GM12878 (cell line): Measurements from ENCODE around the gene ZFTA. TPM values are rescaled to one million over a fixed set of nuclear protein-coding genes. Genes with fewer than 3 reads are reported as not detected.

Source experiments
- ATAC-seq: fragments of 200-7000 bp; cut with Tn5 transposase; 3 replicates; pipeline ENCODE4 v1.9.1; 2020; ENCODE audit warnings: mild to moderate bottlenecking, moderate library complexity
- BruUV-seq: library from RNA; stranded (reverse); fragments of 400-500 nt; replicated peaks from 2 replicates; lab custom pipeline; 2021; lab: Mats Ljungman, UMichigan
- CTCF ChIA-PET: fragments of 300-600 bp; sonication (Branson Sonifier 250); formaldehyde crosslinking; extraction: SDS; loops from one replicate; lab custom pipeline; 2021; ENCODE audit warnings: inconsistent platforms; lab: Yijun Ruan, JAX
- POLR2A ChIA-PET: fragments of 350-600 bp; formaldehyde crosslinking; extraction: SDS; loops from one replicate; lab custom pipeline; 2021; ENCODE audit warnings: inconsistent platforms; lab: Charles Lee
- RAD21 ChIA-PET: fragments of 300-600 bp; sonication (Branson Sonifier 250); formaldehyde crosslinking; loops from one replicate; lab custom pipeline; 2023; ENCODE audit warnings: antibody characterized with exemption; ENCODE audit not compliant: unreplicated experiment; lab: Charles Lee
- SMC1A ChIA-PET: fragments of 300-600 bp; sonication (Branson Sonifier 250); formaldehyde crosslinking; loops from one replicate; lab custom pipeline; 2023; ENCODE audit not compliant: unreplicated experiment, uncharacterized antibody; lab: Charles Lee
- DNase-seq: peaks from one replicate; pipeline ENCODE4 v3.0.0-alpha.2; 2011; ENCODE audit warnings: low read depth, low spot score
- FAIRE-seq: peaks from 3 replicates; lab custom pipeline; 2011; peaks lifted over from hg19 to GRCh38; lab: Jason Lieb, UNC
- H2AFZ ChIP-seq: 2 replicates; pipeline ENCODE4 v1.6.0; 2011; ENCODE audit warnings: low read depth, low read length, control low read depth; ENCODE audit not compliant: control insufficient read depth
- H3K27ac ChIP-seq: 2 replicates; pipeline ENCODE4 v1.5.1; 2011; ENCODE audit warnings: control low read depth; ENCODE audit not compliant: control insufficient read depth, insufficient read depth
- H3K27me3 ChIP-seq, 2 experiments: replicated peaks in 1 of 2; 2 replicates each; pipeline versions ENCODE4 v1.6.0 to v1.6.1; 2011; ENCODE audit warnings: low read length in 1 of 2; ENCODE audit not compliant: control insufficient read depth in 2 of 2, insufficient read depth in 2 of 2
- H3K36me3 ChIP-seq, 2 experiments: 2 replicates each; pipeline ENCODE4 v1.5.1; 2011; ENCODE audit warnings: low read length in 1 of 2; ENCODE audit not compliant: control insufficient read depth in 2 of 2, insufficient read depth in 2 of 2
- H3K4me1 ChIP-seq: 2 replicates; pipeline ENCODE4 v1.6.1; 2011; ENCODE audit warnings: mild to moderate bottlenecking, low read length, moderate library complexity, mixed read lengths; ENCODE audit not compliant: control insufficient read depth, insufficient read depth
- H3K4me2 ChIP-seq: 2 replicates; pipeline ENCODE4 v1.6.0; 2011; ENCODE audit warnings: control low read depth; ENCODE audit not compliant: control insufficient read depth, insufficient read depth
- H3K4me3 ChIP-seq: fragments of 200-600 bp; sonication (generic); 2 replicates; pipeline ENCODE4 v1.5.1; 2016
- H3K79me2 ChIP-seq: 2 replicates; pipeline ENCODE4 v1.6.0; 2011; ENCODE audit warnings: low read length; ENCODE audit not compliant: control insufficient read depth, insufficient read depth
- H3K9ac ChIP-seq: 2 replicates; pipeline ENCODE4 v1.8.0; 2011; ENCODE audit warnings: low read length, control low read depth, mixed read lengths; ENCODE audit not compliant: control insufficient read depth, insufficient read depth
- H3K9me3 ChIP-seq: replicated peaks from 3 replicates; pipeline ENCODE4 v1.5.1; 2011; ENCODE audit warnings: mild to moderate bottlenecking, low read length; ENCODE audit not compliant: control insufficient read depth, insufficient read depth
- H4K20me1 ChIP-seq: 2 replicates; pipeline ENCODE4 v1.6.0; 2011; ENCODE audit not compliant: control insufficient read depth, insufficient read depth
- CEBPZ ChIP-seq: fragments of 150-350 bp; IDR thresholded peaks from 2 replicates; pipeline ENCODE4 v1.6.1; 2016; ENCODE audit warnings: low read depth, low read length
- CTCF ChIP-seq, 3 experiments: IDR thresholded peaks in 2 of 3; conservative IDR thresholded peaks in 1 of 3; 2 replicates each; pipeline ENCODE4 v1.5.1; 2011; ENCODE audit warnings: low read depth in 3 of 3, low read length in 3 of 3, mild to moderate bottlenecking in 3 of 3, control low read depth in 2 of 3, moderate library complexity in 2 of 3, inconsistent platforms in 1 of 3, mixed read lengths in 1 of 3; ENCODE audit not compliant: control insufficient read depth in 2 of 3, insufficient read depth in 1 of 3; ENCODE audit errors: extremely low read depth in 1 of 3
- DPF2 ChIP-seq: fragments of 450-650 bp; IDR thresholded peaks from 2 replicates; pipeline ENCODE4 v1.6.1; 2017; ENCODE audit warnings: mild to moderate bottlenecking
- EP300 ChIP-seq, 2 experiments: fragments of 150-350 bp in 1 of 2; IDR thresholded peaks; 2 replicates each; pipeline ENCODE4 v1.6.1; 2011 to 2012; ENCODE audit warnings: low read depth in 2 of 2, low read length in 2 of 2, borderline replicate concordance in 1 of 2, improper control_type of control experiment in 1 of 2, inconsistent platforms in 1 of 2; ENCODE audit not compliant: control insufficient read depth in 1 of 2
- FOXK2 ChIP-seq: fragments of 450-650 bp; IDR thresholded peaks from 2 replicates; pipeline ENCODE4 v1.6.1; 2017; ENCODE audit warnings: mild to moderate bottlenecking, moderate library complexity
- IRF4 ChIP-seq: IDR thresholded peaks from 2 replicates; pipeline ENCODE4 v1.6.1; 2011; ENCODE audit warnings: low read depth, low read length
- LARP7 ChIP-seq: fragments of 450-650 bp; IDR thresholded peaks from 2 replicates; pipeline ENCODE4 v1.6.1; 2017; ENCODE audit warnings: mild to moderate bottlenecking
- NFXL1 ChIP-seq: fragments of 450-650 bp; IDR thresholded peaks from 2 replicates; pipeline ENCODE4 v1.6.1; 2017; ENCODE audit warnings: antibody characterized with exemption, mild to moderate bottlenecking, borderline replicate concordance
- NFYB ChIP-seq: IDR thresholded peaks from 2 replicates; pipeline ENCODE4 v1.6.1; 2011; ENCODE audit warnings: low read depth, mild to moderate bottlenecking, low read length, improper control_type of control experiment, moderate library complexity; ENCODE audit not compliant: insufficient read depth
- PKNOX1 ChIP-seq: fragments of 450-650 bp; IDR thresholded peaks from 2 replicates; pipeline ENCODE4 v1.6.1; 2016; ENCODE audit warnings: mild to moderate bottlenecking
- RAD51 ChIP-seq: fragments of 450-650 bp; IDR thresholded peaks from 2 replicates; pipeline ENCODE4 v1.6.1; 2016; ENCODE audit warnings: moderate library complexity, mild to moderate bottlenecking, inconsistent platforms
- RCOR1 ChIP-seq: conservative IDR thresholded peaks from 2 replicates; pipeline ENCODE4 v1.6.1; 2012; ENCODE audit warnings: low read depth, low read length, improper control_type of control experiment
- RELA ChIP-seq: fragments of 450-650 bp; IDR thresholded peaks from 2 replicates; pipeline ENCODE4 v1.8.0; 2014; ENCODE audit warnings: borderline replicate concordance; ENCODE audit not compliant: partially characterized antibody
- SMC3 ChIP-seq: IDR thresholded peaks from 2 replicates; pipeline ENCODE4 v1.6.1; 2011; ENCODE audit warnings: low read length, improper control_type of control experiment, borderline replicate concordance
- TBL1XR1 ChIP-seq: IDR thresholded peaks from 2 replicates; pipeline ENCODE4 v1.6.1; 2012; ENCODE audit warnings: low read depth, low read length, improper control_type of control experiment
- TCF7 ChIP-seq: IDR thresholded peaks from 2 replicates; pipeline ENCODE4 v1.6.1; 2014; ENCODE audit warnings: antibody characterized with exemption, borderline replicate concordance
- YY1 ChIP-seq: IDR thresholded peaks from 2 replicates; pipeline ENCODE4 v1.6.1; 2011; ENCODE audit warnings: low read depth, mild to moderate bottlenecking, low read length
- ZNF217 ChIP-seq: fragments of 450-650 bp; IDR thresholded peaks from 2 replicates; pipeline ENCODE4 v1.6.1; 2017; ENCODE audit warnings: antibody characterized with exemption, mild to moderate bottlenecking
- WGBS: methylation state at CpG from one replicate; pipeline ENCODE4 v1.1.6; 2016; ENCODE audit warnings: low lambda C conversion rate; ENCODE audit not compliant: insufficient replicate concordance, insufficient coverage; ENCODE audit errors: missing lambda C conversion rate; 5-methylcytosine and 5-hydroxymethylcytosine counted together
- in situ Hi-C: fragments of 300-500 bp; cut with MboI; formaldehyde crosslinking; loops from 9 replicates; pipeline ENCODE4 v1.14.3; 2018; ENCODE audit warnings: mixed read lengths
- intact Hi-C: fragments of 100-400 bp; cut with micrococcal nuclease; formaldehyde crosslinking; loops from one replicate; pipeline ENCODE4 v1.14.2; 2022; ENCODE audit not compliant: unreplicated experiment
- polyA plus RNA-seq, 11 experiments: library from polyadenylated mRNA; depleted of rRNA in 4 of 11; unstranded in 6 of 11; stranded (reverse) in 5 of 11; fragments of >200 nt; fragmentation: Nextera tagmentation in 4 of 11; fragmentation: Illumina TruSeq in 1 of 11; extraction: Ambion mirVana in 4 of 11; extraction: Trizol in 1 of 11; gene quantifications; 1 replicate in 1 of 11; 2 replicates in 10 of 11; pipeline versions ENCODE4 v1.2.1 to v1.2.3, GENCODE V29; 2011 to 2016; ENCODE audit warnings: inconsistent platforms in 2 of 11, missing spikeins in 2 of 11, low read depth in 1 of 11
- total RNA-seq, 4 experiments: library from RNA; depleted of rRNA in 3 of 4; stranded (reverse); fragments of >200 nt in 3 of 4; fragmentation: Illumina TruSeq in 1 of 4; extraction: Trizol in 1 of 4; gene quantifications; 2 replicates each; pipeline versions ENCODE4 v1.2.1 to v1.2.3, GENCODE V29; 2013 to 2021

The ZFTA gene
- total and polyA plus RNA-seq, 10 of the 15 experiments (the other 5 are each of a cell fraction or from before 2014, with no cell fraction given) = 0.39 to 7.9 (median 2.2) TPM

- H3K27ac ChIP-seq = no peak overlapping the region
- H3K36me3 ChIP-seq = no peaks in the 10 kb centered on the region; a peak in 1 of 4 replicates
- in situ Hi-C loops = no loop called here
- CTCF ChIA-PET = interaction anchor here (1.2 to 4.4 kb wide), 6 partner anchors 13 to 382 kb away, joined by 3 to 18 read pairs (median 4); no protein-coding TSS in a partner anchor
- FAIRE-seq = no peak
- POLR2A ChIA-PET = no interaction called here
- no TSS peak for BruUV-seq
- intact Hi-C loops = loop anchor here (5.0 kb wide), 2 partner anchors 68 to 183 kb away; partner anchors contain the start of gene MARK2
- peaks cover 8% of the 10 kb centered on the region; the same call in 1 of the 2 replicates for H3K4me1 ChIP-seq
- H4K20me1 ChIP-seq = peaks cover 5% of the 10 kb centered on the region; the same call in 1 of the 2 replicates
- no peak for DNase-seq
- SMC1A ChIA-PET = interaction anchor here (0.9 to 3.0 kb wide), 2 partner anchors 69 to 176 kb away, joined by 3 to 12 read pairs; partner anchors contain the start of gene MARK2
- H3K4me2 ChIP-seq = peak overlapping the region; percentile 82
- peak; percentile 63 for ATAC-seq
- no peaks in the 10 kb centered on the region for H3K9me3 ChIP-seq
- RAD21 ChIA-PET = interaction anchor here (0.5 to 2.5 kb wide), 4 partner anchors 41 to 177 kb away, joined by 3 to 14 read pairs (median 4); no protein-coding TSS in a partner anchor
- H2AFZ ChIP-seq = peak overlapping the region; percentile 79
- no peaks in the 10 kb centered on the region; the same call in 1 of the 2 replicates for H3K79me2 ChIP-seq
- H3K4me3 ChIP-seq = peak overlapping the region; percentile 68
- peak overlapping the region; percentile 48; the same call in 1 of the 2 replicates for H3K9ac ChIP-seq
- WGBS = 3% methylated on average over 55 of the region's 82 CpGs
- H3K27me3 ChIP-seq = peaks cover 3 to 4% of the 10 kb centered on the region in 2 experiments
- no peak for TF ChIP-seq YY1
- TF ChIP-seq NFXL1 = no peak
- no peak for TF ChIP-seq RELA
- no peak for TF ChIP-seq SMC3
- TF ChIP-seq CTCF (IDR thresholded peaks at IDR 0.05 in 2 of 3, conservative IDR thresholded peaks at IDR 0.05 in 1 of 3; ENCODE audit: control insufficient read depth in 2 of 3, extremely low read depth in 1 of 3, insufficient read depth in 1 of 3, low read depth in 3 of 3, low read length in 3 of 3) = no peak
- peak; percentile 60 for TF ChIP-seq DPF2
- TF ChIP-seq IRF4 = no peak
- TF ChIP-seq RAD51 = no peak
- TF ChIP-seq LARP7 = peak; percentile 87
- TF ChIP-seq TBL1XR1 = no peak
- no peak for TF ChIP-seq FOXK2
- no peak for TF ChIP-seq NFYB
- TF ChIP-seq TCF7 = no peak
- TF ChIP-seq ZNF217 = no peak
- TF ChIP-seq CEBPZ = no peak
- TF ChIP-seq PKNOX1 = no peak
- no peak for TF ChIP-seq RCOR1
- no peak for TF ChIP-seq EP300 (IDR thresholded peaks at IDR 0.05; ENCODE audit: borderline replicate concordance in 1 of 2, control insufficient read depth in 1 of 2, low read depth in 2 of 2, low read length in 2 of 2)
These were observed 603 bp upstream of the ZFTA start for GRCh38 chr11:63769042-63769713.
